Measurements from ENCODE around the gene TBC1D23. TPM values are rescaled to one million over a fixed set of nuclear protein-coding genes. Genes with fewer than 3 reads are reported as not detected.

The TBC1D23 gene
- total RNA-seq, 1 experiment from 2014 or later = 32.4 TPM

DNA sequence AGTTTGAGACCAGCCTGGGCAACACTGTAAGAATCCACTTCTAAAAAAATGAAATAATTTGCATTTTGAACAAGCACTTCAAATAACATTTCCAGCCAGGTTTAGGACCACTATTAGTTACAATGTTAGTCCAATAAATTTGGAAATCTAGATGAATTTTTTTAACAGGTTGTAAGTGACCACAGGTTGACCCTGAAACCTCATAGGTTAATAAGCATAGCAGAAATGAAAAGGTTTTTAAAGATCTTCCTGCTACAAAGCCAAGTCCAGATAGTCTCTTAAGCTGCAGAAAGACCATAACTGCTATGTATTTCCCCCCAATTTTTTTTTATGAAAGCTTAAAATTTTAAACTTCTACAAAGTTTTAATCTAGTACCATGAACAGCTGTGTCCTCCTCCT, 72.3 kb downstream of the TBC1D23 start:
- Histone ChIP-seq H3K4me1 (ENCODE audit: insufficient read depth, low read length, poor library complexity, severe bottlenecking) (peaks cover 3% of the 10 kb centered on the region), H3K9me3 (ENCODE audit: low read depth, low read length, poor library complexity, severe bottlenecking) (no peaks in the 10 kb centered on the region), H3K27ac (ENCODE audit: low read depth, low read length, poor library complexity, severe bottlenecking) (no peak overlapping the region), H3K4me3 (ENCODE audit: low read depth, low read length, poor library complexity, severe bottlenecking) (no peak overlapping the region), H3K36me3 (ENCODE audit: insufficient read depth, low read length, poor library complexity, severe bottlenecking) (no peaks in the 10 kb centered on the region), H3K27me3 (replicated peaks; ENCODE audit: insufficient read depth, low read depth, low read length, poor library complexity) (no peaks in the 10 kb centered on the region)
- ChIA-PET CTCF (no interaction called here), POLR2A (ENCODE audit: low non-redundant PET) (interaction anchor here (0.7 kb wide), 1 partner anchor 509 kb away, joined by 3 read pairs; no protein-coding TSS in a partner anchor)
- BruUV-seq (replicated peaks) = no TSS peak
- DNase-seq (ENCODE audit: low spot score) = no peak
- intact Hi-C loops (cut with micrococcal nuclease; ENCODE audit: unreplicated experiment) = no loop called here
- no peak for TF ChIP-seq EZH2 (IDR thresholded peaks at IDR 0.05; ENCODE audit: borderline replicate concordance, low read depth, low read length, poor library complexity, severe bottlenecking)
- TF ChIP-seq, protein P1, sequence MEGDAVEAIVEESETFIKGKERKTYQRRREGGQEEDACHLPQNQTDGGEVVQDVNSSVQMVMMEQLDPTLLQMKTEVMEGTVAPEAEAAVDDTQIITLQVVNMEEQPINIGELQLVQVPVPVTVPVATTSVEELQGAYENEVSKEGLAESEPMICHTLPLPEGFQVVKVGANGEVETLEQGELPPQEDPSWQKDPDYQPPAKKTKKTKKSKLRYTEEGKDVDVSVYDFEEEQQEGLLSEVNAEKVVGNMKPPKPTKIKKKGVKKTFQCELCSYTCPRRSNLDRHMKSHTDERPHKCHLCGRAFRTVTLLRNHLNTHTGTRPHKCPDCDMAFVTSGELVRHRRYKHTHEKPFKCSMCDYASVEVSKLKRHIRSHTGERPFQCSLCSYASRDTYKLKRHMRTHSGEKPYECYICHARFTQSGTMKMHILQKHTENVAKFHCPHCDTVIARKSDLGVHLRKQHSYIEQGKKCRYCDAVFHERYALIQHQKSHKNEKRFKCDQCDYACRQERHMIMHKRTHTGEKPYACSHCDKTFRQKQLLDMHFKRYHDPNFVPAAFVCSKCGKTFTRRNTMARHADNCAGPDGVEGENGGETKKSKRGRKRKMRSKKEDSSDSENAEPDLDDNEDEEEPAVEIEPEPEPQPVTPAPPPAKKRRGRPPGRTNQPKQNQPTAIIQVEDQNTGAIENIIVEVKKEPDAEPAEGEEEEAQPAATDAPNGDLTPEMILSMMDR (conservative IDR thresholded peaks at IDR 0.05; ENCODE audit: low read depth, low read length) = no peak

DNA sequence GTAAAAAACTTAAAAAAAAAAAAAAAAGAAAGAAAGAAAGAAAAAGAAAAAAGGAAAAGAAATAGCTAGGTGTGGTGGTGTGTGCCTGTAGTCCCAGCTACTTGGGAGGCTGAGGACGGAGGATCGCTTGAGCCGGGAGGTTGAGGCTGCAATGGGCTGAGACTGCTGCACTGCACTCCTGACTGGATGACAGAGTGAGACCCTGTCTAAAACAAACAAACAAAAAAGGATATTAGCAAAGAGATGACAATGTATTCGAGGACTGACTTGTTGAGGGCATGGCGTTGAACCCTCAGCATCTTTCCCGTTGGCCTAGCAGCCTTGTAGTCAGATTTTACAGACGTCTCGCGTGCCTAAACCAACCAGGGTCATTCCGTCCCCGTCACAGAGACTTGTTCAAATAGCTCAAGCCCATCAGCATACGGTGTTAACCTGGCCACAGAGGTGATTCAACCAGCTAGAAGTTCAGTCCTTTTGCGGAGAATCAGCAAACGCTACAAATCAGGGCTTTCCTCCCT, 73.2 kb downstream of the TBC1D23 start:
- H3K9me3 ChIP-seq (ENCODE audit: low read depth, low read length, poor library complexity, severe bottlenecking) = no peaks in the 10 kb centered on the region
- H3K36me3 ChIP-seq (ENCODE audit: insufficient read depth, low read length, poor library complexity, severe bottlenecking) = no peaks in the 10 kb centered on the region
- ChIA-PET CTCF (no interaction called here), POLR2A (ENCODE audit: low non-redundant PET) (interaction anchor here (0.7 kb wide), 1 partner anchor 510 kb away, joined by 3 read pairs; no protein-coding TSS in a partner anchor)
- BruUV-seq (replicated peaks) = no TSS peak
- peak overlapping the region; percentile 78 for H3K4me3 ChIP-seq (ENCODE audit: low read depth, low read length, poor library complexity, severe bottlenecking)
- H3K27me3 ChIP-seq (replicated peaks; ENCODE audit: insufficient read depth, low read depth, low read length, poor library complexity) = no peaks in the 10 kb centered on the region
- H3K4me1 ChIP-seq (ENCODE audit: insufficient read depth, low read length, poor library complexity, severe bottlenecking) = peaks cover 3% of the 10 kb centered on the region
- peak overlapping the region; percentile 74 for H3K27ac ChIP-seq (ENCODE audit: low read depth, low read length, poor library complexity, severe bottlenecking)
- intact Hi-C loops (cut with micrococcal nuclease; ENCODE audit: unreplicated experiment) = no loop called here
- TF ChIP-seq, protein P1 (conservative IDR thresholded peaks at IDR 0.05; ENCODE audit: low read depth, low read length) = no peak
- TF ChIP-seq EZH2 (IDR thresholded peaks at IDR 0.05; ENCODE audit: borderline replicate concordance, low read depth, low read length, poor library complexity, severe bottlenecking) = no peak
- DNase-seq (ENCODE audit: low spot score) = no peak

DNA sequence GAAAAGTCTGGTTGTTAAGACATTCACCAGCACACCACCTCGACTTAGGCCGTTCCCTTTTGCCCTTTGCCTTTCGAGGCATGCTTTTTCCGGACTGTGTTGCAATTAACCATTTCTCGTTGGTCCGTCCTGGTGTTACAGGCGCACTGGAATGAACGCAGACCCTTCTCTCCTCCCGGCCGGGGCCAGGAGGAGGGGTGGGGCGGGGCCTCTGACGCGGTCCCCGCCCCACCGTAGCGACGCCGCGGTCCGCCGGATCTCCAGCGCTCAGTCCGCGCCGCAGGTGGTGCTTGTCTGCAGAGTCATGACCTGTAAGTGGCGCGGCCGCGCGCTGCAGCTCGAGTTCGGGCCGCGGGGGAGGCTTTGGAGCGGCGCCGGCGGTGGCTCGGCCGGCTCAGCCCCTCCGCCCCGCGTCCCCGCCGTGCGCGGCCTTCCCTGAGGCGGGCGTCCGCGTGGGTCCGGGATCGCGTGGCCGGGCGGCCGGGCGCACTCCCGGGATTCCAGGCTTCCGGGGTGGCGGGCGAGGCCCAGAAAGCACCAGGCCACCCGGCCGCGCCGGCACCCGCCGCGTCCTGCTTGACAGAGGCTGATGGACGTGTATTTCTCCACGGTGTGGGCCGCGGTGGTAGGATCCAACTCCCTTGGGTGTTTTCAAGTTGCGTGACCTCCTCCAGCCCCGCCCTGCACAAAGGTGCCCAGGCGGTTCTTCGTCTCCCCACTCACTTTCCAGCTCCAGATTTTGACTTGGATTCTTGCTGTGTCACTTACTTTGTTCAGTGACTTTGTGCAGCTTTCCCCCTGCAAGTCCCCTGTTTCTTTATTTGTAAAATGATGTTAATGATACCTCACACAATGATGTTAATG, 73.9 kb downstream of the TBC1D23 start, which contains the start of gene NIT2:
Gene NIT2, plus strand, starts transcription at position 270 of the 864 bp plus-strand sequence. Its CDS starts 35 bp downstream, at position 305.
- POLR2A ChIA-PET (ENCODE audit: low non-redundant PET) = no interaction called here

More for the DNA sequence above, 73.9 kb downstream of the TBC1D23 start, which contains the start of gene NIT2:
- CTCF ChIA-PET = no interaction called here
- Histone ChIP-seq H3K4me1 (ENCODE audit: insufficient read depth, low read length, poor library complexity, severe bottlenecking) (peaks cover 3% of the 10 kb centered on the region), H3K4me3 (ENCODE audit: low read depth, low read length, poor library complexity, severe bottlenecking) (peak within 1 kb of the TSS; percentile 78), H3K27me3 (replicated peaks; ENCODE audit: insufficient read depth, low read depth, low read length, poor library complexity) (no peaks in the 10 kb centered on the region), H3K9me3 (ENCODE audit: low read depth, low read length, poor library complexity, severe bottlenecking) (no peaks in the 10 kb centered on the region), H3K36me3 (ENCODE audit: insufficient read depth, low read length, poor library complexity, severe bottlenecking) (peaks cover 3% of the 10 kb centered on the region), H3K27ac (ENCODE audit: low read depth, low read length, poor library complexity, severe bottlenecking) (peak within 1 kb of the TSS; percentile 74)
- DNase-seq (ENCODE audit: low spot score) = peak; percentile 79
- intact Hi-C loops (cut with micrococcal nuclease; ENCODE audit: unreplicated experiment) = no loop called here
- no TSS peak for BruUV-seq (replicated peaks)
- TF ChIP-seq EZH2 (IDR thresholded peaks at IDR 0.05; ENCODE audit: borderline replicate concordance, low read depth, low read length, poor library complexity, severe bottlenecking) = no peak
- TF ChIP-seq, protein P1 (conservative IDR thresholded peaks at IDR 0.05; ENCODE audit: low read depth, low read length) = no peak

Measured in A673 (cell line).